SU-DHL-6 (cell line): ENCODE results near the gene ADCY10.

Experiments
- EZH2phosphoT487 ChIP-seq: fragments of 200-600 bp; sonication (generic), shearing (Covaris generic); conservative IDR thresholded peaks from 2 replicates; pipeline ENCODE4 v1.6.1; 2018; ENCODE audit warnings: mild to moderate bottlenecking, antibody characterized with exemption, low read length, moderate library complexity, mixed read lengths
- TF ChIP-seq, protein P1 (sequence below): fragments of 200-600 bp; sonication (generic); IDR thresholded peaks from one replicate; pipeline ENCODE4 v1.5.1; 2017; ENCODE audit warnings: antibody characterized with exemption, mild to moderate bottlenecking, low read length, moderate library complexity; ENCODE audit not compliant: insufficient read depth, poor library complexity, severe bottlenecking

DNA sequence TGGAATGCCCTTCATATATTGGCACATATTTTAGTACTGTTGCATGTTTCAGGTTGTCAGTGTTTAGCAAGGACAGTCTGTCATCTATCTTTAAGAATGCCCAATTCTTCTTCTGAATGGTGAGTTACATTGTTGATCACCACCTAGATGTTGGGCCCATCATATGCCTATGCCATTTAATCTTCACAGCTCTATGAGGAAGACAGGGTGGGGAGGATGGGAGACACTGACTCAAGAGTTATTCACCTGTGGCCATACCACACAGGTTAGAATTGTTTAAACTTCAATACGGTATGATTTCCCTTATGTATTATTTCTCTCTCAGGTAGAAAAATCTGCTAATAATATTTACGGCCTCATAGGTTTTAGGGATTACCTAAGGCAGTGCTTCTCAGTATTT lies 147.4 kb downstream of the ADCY10 start:
- TF ChIP-seq, protein P1, sequence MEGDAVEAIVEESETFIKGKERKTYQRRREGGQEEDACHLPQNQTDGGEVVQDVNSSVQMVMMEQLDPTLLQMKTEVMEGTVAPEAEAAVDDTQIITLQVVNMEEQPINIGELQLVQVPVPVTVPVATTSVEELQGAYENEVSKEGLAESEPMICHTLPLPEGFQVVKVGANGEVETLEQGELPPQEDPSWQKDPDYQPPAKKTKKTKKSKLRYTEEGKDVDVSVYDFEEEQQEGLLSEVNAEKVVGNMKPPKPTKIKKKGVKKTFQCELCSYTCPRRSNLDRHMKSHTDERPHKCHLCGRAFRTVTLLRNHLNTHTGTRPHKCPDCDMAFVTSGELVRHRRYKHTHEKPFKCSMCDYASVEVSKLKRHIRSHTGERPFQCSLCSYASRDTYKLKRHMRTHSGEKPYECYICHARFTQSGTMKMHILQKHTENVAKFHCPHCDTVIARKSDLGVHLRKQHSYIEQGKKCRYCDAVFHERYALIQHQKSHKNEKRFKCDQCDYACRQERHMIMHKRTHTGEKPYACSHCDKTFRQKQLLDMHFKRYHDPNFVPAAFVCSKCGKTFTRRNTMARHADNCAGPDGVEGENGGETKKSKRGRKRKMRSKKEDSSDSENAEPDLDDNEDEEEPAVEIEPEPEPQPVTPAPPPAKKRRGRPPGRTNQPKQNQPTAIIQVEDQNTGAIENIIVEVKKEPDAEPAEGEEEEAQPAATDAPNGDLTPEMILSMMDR, result no peak
- TF ChIP-seq EZH2phosphoT487, result no peak
